Coronary artery (tissue), 2 donors: ENCODE results near the gene OSBPL3.
"Not testable (repeated sequence)": the region's sequence is repeated elsewhere in the genome, so short reads cannot be mapped to it uniquely, and the experiment has no call there.

ENCODE experiments used
- DNase-seq: peaks from one replicate; pipeline ENCODE4 v3.0.0-alpha.2; 2017; ENCODE audit warnings: low spot score
- H3K27ac ChIP-seq, 2 donors: fragments of 200-600 bp; sonication (generic); one replicate each; pipeline ENCODE4 v1.5.1; 2016 to 2019
- H3K4me3 ChIP-seq: fragments of 200-600 bp; sonication (generic); 2 replicates; pipeline ENCODE4 v1.5.1; 2016; ENCODE audit warnings: mild to moderate bottlenecking, moderate library complexity
- TF ChIP-seq, protein P1 (sequence below): fragments of 200-600 bp; sonication (generic); IDR thresholded peaks from one replicate; pipeline ENCODE4 v1.5.1; 2019; ENCODE audit warnings: antibody characterized with exemption

The OSBPL3 gene

GRCh38 chr7:24908166-24908565 is 71.8 kb downstream of the OSBPL3 start:
- Histone ChIP-seq H3K4me3 (no peak overlapping the region), H3K27ac (no peak overlapping the region)
- no peak for DNase-seq
- TF ChIP-seq, protein P1, sequence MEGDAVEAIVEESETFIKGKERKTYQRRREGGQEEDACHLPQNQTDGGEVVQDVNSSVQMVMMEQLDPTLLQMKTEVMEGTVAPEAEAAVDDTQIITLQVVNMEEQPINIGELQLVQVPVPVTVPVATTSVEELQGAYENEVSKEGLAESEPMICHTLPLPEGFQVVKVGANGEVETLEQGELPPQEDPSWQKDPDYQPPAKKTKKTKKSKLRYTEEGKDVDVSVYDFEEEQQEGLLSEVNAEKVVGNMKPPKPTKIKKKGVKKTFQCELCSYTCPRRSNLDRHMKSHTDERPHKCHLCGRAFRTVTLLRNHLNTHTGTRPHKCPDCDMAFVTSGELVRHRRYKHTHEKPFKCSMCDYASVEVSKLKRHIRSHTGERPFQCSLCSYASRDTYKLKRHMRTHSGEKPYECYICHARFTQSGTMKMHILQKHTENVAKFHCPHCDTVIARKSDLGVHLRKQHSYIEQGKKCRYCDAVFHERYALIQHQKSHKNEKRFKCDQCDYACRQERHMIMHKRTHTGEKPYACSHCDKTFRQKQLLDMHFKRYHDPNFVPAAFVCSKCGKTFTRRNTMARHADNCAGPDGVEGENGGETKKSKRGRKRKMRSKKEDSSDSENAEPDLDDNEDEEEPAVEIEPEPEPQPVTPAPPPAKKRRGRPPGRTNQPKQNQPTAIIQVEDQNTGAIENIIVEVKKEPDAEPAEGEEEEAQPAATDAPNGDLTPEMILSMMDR, result no peak

DNA sequence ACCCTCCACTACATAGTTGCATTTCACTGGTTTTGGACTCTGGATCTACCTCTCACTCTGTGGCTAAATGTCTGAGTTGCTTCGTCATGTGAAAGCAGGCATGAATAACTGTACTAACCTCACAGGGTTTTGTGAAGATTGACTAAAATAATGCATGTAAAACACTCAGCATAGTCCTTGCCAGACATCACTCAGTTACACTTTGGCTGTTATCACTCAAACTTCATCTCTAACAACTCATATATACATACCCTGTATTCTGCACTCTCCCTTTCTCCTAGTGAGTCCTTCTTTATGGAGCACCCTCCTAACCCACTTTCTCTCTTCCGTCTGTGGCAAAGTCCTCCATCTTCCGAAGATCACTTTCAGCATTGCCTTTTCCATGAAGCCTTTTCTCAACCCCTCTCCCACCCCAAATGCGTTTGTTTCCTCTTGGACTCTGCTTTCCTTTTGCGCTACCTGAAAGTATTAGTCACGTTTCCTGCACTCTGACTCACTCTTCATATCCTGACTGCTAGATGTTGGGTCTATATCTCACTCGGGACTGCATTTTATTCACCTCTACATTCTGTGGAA is 72.6 kb downstream of the OSBPL3 start:
- TF ChIP-seq, protein P1, result no peak
- DNase-seq, result no peak
- Histone ChIP-seq H3K27ac (no peak overlapping the region), H3K4me3 (no peak overlapping the region)

DNA sequence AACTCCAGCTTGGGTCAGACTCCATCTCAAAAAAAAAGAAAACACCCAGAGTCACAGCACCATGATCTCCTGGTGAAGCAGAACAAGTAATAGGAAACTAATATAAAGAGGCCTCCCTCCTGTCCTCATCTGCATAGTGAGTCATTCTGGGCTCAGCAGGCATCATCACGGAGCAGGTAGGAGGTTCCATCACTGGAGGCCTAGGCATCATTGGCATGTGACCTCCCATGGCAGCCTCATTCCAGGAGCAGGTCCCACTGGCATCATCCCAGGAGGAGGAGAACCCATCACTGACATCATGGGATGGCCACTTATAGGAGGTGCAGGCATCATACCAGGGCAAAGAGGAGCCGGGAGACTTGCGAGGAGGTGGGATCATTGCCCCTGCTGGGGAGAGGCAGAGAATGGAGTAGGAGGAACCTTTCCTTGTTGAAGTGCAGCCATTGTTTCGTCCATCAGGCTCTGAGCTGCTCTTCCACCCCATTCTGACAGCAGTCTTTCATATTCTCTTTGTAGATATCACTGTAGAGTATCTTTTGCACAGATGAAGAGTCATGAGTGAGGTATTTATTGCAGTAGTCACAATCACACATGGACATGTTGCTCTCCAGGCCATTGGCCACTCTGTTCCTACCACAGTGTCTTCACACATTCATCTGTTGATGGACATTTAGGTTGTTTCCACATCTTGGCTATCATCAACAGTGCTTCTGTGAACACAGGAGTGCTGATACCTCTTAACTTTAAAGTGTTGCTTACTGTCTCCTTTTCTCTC is 73.8 kb downstream of the OSBPL3 start:
- no peak for DNase-seq
- Histone ChIP-seq H3K27ac (no peak overlapping the region), H3K4me3 (no peak overlapping the region)
- TF ChIP-seq, protein P1, result no peak

DNA sequence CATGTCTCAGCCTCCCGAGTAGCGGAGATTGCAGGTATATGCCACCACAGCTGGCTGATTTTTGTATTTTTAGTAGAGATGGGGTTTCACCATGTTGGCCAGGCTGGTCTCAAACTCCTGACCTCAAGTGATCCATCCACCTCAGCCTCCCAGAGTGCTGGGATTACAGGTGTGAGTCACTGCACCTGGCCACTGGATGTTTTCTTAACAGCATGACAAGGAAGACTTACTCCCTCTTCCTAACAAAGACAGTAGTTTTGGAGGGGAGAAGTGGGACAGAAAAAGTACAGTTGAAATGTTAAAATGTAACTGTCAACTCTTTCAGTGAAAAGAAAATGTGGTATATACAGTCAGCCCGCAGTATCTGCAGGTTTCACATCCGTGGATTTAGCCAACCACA is 76.0 kb downstream of the OSBPL3 start:
- H3K4me3 ChIP-seq, H3K27ac ChIP-seq, DNase-seq: not testable (repeated sequence)

DNA sequence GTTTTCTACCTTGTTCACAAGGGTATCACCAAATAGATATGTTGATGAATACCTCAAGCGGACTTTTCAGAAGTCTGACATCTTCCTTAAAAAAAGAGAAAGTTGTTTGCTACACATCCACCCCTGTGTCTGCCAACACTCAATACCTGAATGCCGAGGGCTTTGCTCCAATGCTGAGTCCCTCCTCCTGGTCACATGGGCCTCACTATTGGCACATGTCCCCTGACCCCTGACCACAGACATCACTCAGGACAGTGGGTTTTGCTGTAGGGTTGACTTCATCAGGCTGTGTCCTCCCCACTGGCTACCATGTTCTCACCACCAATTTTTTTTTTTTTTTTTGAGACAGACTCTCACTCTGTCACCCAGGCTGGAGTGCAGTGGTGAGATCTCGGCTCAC is 76.4 kb downstream of the OSBPL3 start:
- DNase-seq, result no peak
- TF ChIP-seq, protein P1, result no peak
- Histone ChIP-seq H3K4me3 (no peak overlapping the region), H3K27ac (no peak overlapping the region)

- TF ChIP-seq, protein P1, result no peak
- DNase-seq, result no peak
- Histone ChIP-seq H3K4me3 (no peak overlapping the region), H3K27ac (no peak overlapping the region)
Measured at GRCh38 chr7:24902931-24903330, 77.0 kb downstream of the OSBPL3 start.

DNA sequence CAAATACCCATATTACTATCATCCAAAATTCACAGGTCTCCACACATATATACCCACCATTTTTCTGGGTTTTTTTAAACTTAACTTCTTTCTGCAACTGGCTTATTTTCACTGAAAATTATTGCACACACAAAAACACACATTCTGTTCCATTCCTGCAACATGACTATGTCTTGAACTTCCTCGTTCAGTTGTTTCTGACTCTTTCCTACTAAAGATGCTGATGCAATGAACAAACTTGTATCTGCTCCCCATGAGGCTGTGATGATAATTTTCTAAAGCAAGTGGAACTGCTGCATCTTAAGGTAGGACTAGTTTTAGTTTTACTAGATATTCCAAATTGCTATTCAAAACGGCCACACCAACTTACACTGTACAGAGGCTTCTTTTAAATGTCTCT is 77.7 kb downstream of the OSBPL3 start:
- Histone ChIP-seq H3K27ac (no peak overlapping the region), H3K4me3 (no peak overlapping the region)
- TF ChIP-seq, protein P1, result no peak
- no peak for DNase-seq
